H9 (cell line): ENCODE results near the gene PITRM1. TPM values are rescaled to one million over a fixed set of nuclear protein-coding genes. Genes with fewer than 3 reads are reported as not detected.

Source experiments
- DNase-seq: peaks from one replicate; pipeline ENCODE4 v3.0.0-alpha.2; 2017
- H2AFZ ChIP-seq: one replicate; pipeline ENCODE4 v1.6.1; 2013; ENCODE audit warnings: mild to moderate bottlenecking, low read length, control low read depth, moderate library complexity
- H2AK5ac ChIP-seq: 2 replicates; pipeline ENCODE4 v1.6.1; 2013; ENCODE audit warnings: low read length, control low read depth, mixed read lengths; ENCODE audit not compliant: insufficient read length
- H2BK120ac ChIP-seq: one replicate; pipeline ENCODE4 v1.6.1; 2013; ENCODE audit warnings: low read depth, mild to moderate bottlenecking, low read length, control low read depth, inconsistent platforms; ENCODE audit not compliant: poor library complexity, severe bottlenecking
- H2BK12ac ChIP-seq: 2 replicates; pipeline ENCODE4 v1.6.1; 2013; ENCODE audit warnings: low read length, control low read depth, mixed read lengths, low read depth; ENCODE audit not compliant: insufficient read length
- H2BK15ac ChIP-seq: 2 replicates; pipeline ENCODE4 v1.6.1; 2013; ENCODE audit warnings: low read depth, low read length, control low read depth
- H2BK20ac ChIP-seq: one replicate; pipeline ENCODE4 v1.6.1; 2013; ENCODE audit warnings: low read depth, mild to moderate bottlenecking, low read length, control low read depth, inconsistent platforms; ENCODE audit not compliant: poor library complexity, severe bottlenecking
- H2BK5ac ChIP-seq: 2 replicates; pipeline ENCODE4 v1.6.1; 2013; ENCODE audit warnings: low read length, control low read depth, mixed read lengths; ENCODE audit not compliant: insufficient read length
- H3K14ac ChIP-seq: 2 replicates; pipeline ENCODE4 v1.6.1; 2013; ENCODE audit warnings: low read length, control low read depth; ENCODE audit not compliant: insufficient read depth
- H3K18ac ChIP-seq: 2 replicates; pipeline ENCODE4 v1.6.1; 2013; ENCODE audit warnings: low read depth, mild to moderate bottlenecking, mixed read lengths, low read length, control low read depth; ENCODE audit not compliant: insufficient read length
- H3K23ac ChIP-seq: 2 replicates; pipeline ENCODE4 v1.6.1; 2013; ENCODE audit warnings: low read length, control low read depth, mixed read lengths, low read depth; ENCODE audit not compliant: insufficient read length
- H3K23me2 ChIP-seq: 2 replicates; pipeline ENCODE4 v1.6.1; 2013; ENCODE audit warnings: low read depth, mild to moderate bottlenecking, mixed read lengths, low read length, control low read depth; ENCODE audit not compliant: insufficient read length, poor library complexity, severe bottlenecking
- H3K27ac ChIP-seq: 2 replicates; pipeline ENCODE4 v1.5.1; 2013; ENCODE audit warnings: low read length, control low read depth, mixed read lengths, low read depth; ENCODE audit not compliant: insufficient read length
- H3K27me3 ChIP-seq: 2 replicates; pipeline ENCODE4 v1.6.1; 2013; ENCODE audit warnings: low read length, control low read depth, inconsistent platforms; ENCODE audit not compliant: insufficient read depth
- H3K4ac ChIP-seq: 2 replicates; pipeline ENCODE4 v1.6.1; 2013; ENCODE audit warnings: low read depth, mild to moderate bottlenecking, control low read depth, inconsistent platforms, low read length, moderate library complexity
- H3K4me1 ChIP-seq: 2 replicates; pipeline ENCODE4 v1.6.1; 2013; ENCODE audit warnings: low read length, control low read depth, inconsistent platforms; ENCODE audit not compliant: insufficient read depth
- H3K4me2 ChIP-seq: 2 replicates; pipeline ENCODE4 v1.6.1; 2013; ENCODE audit warnings: low read length, control low read depth, mixed read lengths; ENCODE audit not compliant: insufficient read length, insufficient read depth
- H3K56ac ChIP-seq: 2 replicates; pipeline ENCODE4 v1.6.1; 2013; ENCODE audit warnings: low read depth, mild to moderate bottlenecking, mixed read lengths, low read length, control low read depth; ENCODE audit not compliant: insufficient read length
- H3K79me1 ChIP-seq: 2 replicates; pipeline ENCODE4 v1.6.1; 2013; ENCODE audit warnings: low read depth, mild to moderate bottlenecking, moderate library complexity, low read length, control low read depth, inconsistent platforms; ENCODE audit not compliant: insufficient read depth, poor library complexity, severe bottlenecking
- H3K79me2 ChIP-seq: 2 replicates; pipeline ENCODE4 v1.6.1; 2013; ENCODE audit warnings: low read length, control low read depth, inconsistent platforms; ENCODE audit not compliant: insufficient read depth
- H3K9ac ChIP-seq: 2 replicates; pipeline ENCODE4 v1.6.1; 2013; ENCODE audit warnings: low read length, control low read depth, mixed read lengths; ENCODE audit not compliant: insufficient read length; ENCODE audit errors: extremely low read depth
- H3K9me3 ChIP-seq: one replicate; pipeline ENCODE4 v1.6.1; 2013; ENCODE audit warnings: low read depth, low read length, inconsistent platforms; ENCODE audit not compliant: control insufficient read depth
- H3T11ph ChIP-seq: one replicate; pipeline ENCODE4 v1.6.1; 2013; ENCODE audit warnings: mild to moderate bottlenecking, low read length, control low read depth, inconsistent platforms
- H4K20me1 ChIP-seq: one replicate; pipeline ENCODE4 v1.6.1; 2013; ENCODE audit not compliant: control insufficient read depth, insufficient read length, insufficient read depth
- H4K5ac ChIP-seq: 2 replicates; pipeline ENCODE4 v1.6.1; 2013; ENCODE audit warnings: low read depth, mild to moderate bottlenecking, mixed read lengths, low read length, control low read depth; ENCODE audit not compliant: insufficient read length
- H4K8ac ChIP-seq: replicated peaks from 2 replicates; pipeline ENCODE4 v1.6.1; 2013; ENCODE audit warnings: low read length, control low read depth, mixed read lengths, low read depth; ENCODE audit not compliant: insufficient read length
- H4K91ac ChIP-seq: 2 replicates; pipeline ENCODE4 v1.6.1; 2013; ENCODE audit warnings: low read depth, mild to moderate bottlenecking, moderate library complexity, mixed read lengths, low read length, control low read depth; ENCODE audit not compliant: insufficient read length
- H3K27ac Mint-ChIP-seq, 3 experiments: 2 replicates in 2 of 3; 3 replicates in 1 of 3; pipeline ENCODE4 v1.8.0; 2020 to 2021; ENCODE audit warnings: mixed read lengths in 3 of 3, mild to moderate bottlenecking in 1 of 3, moderate library complexity in 1 of 3
- H3K27me3 Mint-ChIP-seq: 2 replicates; pipeline ENCODE4 v1.8.0; 2021; ENCODE audit warnings: low read depth, mild to moderate bottlenecking, moderate library complexity, mixed read lengths
- H3K36me3 Mint-ChIP-seq, 3 experiments: 2 replicates in 2 of 3; 3 replicates in 1 of 3; pipeline ENCODE4 v1.8.0; 2020 to 2021; ENCODE audit warnings: low read depth in 3 of 3, mixed read lengths in 3 of 3; ENCODE audit not compliant: insufficient read depth in 1 of 3
- H3K4me1 Mint-ChIP-seq, 2 experiments: 2 replicates each; pipeline ENCODE4 v1.8.0; 2020; ENCODE audit warnings: mixed read lengths in 2 of 2
- H3K4me3 Mint-ChIP-seq, 2 experiments: 2 replicates in 1 of 2; 3 replicates in 1 of 2; pipeline ENCODE4 v1.8.0; 2020 to 2021; ENCODE audit warnings: mild to moderate bottlenecking in 2 of 2, mixed read lengths in 2 of 2, moderate library complexity in 1 of 2
- H3K9me3 Mint-ChIP-seq, 2 experiments: 2 replicates in 1 of 2; 3 replicates in 1 of 2; pipeline ENCODE4 v1.8.0; 2020; ENCODE audit warnings: mild to moderate bottlenecking in 2 of 2, mixed read lengths in 2 of 2, moderate library complexity in 1 of 2
- CTCF ChIP-seq: fragments of 200-600 bp; sonication (generic); conservative IDR thresholded peaks from 3 replicates; pipeline ENCODE4 v1.8.0; 2021; ENCODE audit warnings: antibody characterized with exemption, mild to moderate bottlenecking
- WGBS: extraction: QIAGEN DNeasy Blood & Tissue Kit; methylation state at CpG from one replicate; pipeline ENCODE4 v1.1.7; 2013; ENCODE audit warnings: missing lambda C conversion rate, low lambda C conversion rate, mixed read lengths; ENCODE audit not compliant: insufficient read length; ENCODE audit errors: extremely low coverage; 5-methylcytosine and 5-hydroxymethylcytosine counted together
- total RNA-seq: library from RNA; stranded (reverse); gene quantifications from 2 replicates; pipeline ENCODE4 v1.2.1, GENCODE V29; 2021

PITRM1 gene
- total RNA-seq, 1 experiment from 2014 or later = 27.8 TPM

DNA sequence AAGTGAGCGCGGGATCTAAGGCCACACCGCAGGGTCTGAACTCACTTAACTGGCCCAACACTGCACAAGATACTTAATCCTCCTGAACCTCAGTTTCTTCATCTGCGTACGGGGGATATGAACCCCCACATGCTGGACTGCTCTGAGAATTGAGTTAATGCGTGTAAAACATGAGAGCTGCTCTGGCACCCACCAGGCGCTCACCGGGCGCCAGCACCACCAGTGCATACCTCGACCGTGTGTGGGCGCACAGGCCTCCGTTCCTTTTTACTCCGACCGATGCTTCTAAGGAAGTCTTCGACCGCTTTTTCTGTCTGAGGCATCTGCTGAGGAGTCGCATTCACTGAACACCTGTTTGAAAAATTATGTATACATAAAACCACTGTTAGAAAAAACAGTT, 27.2 kb downstream of the PITRM1 start:
- no peak overlapping the region for H3K14ac ChIP-seq
- Mint-ChIP-seq H3K4me1 (no peaks in the 10 kb centered on the region), H3K27me3 (no peaks in the 10 kb centered on the region), H3K27ac (no peak overlapping the region), H3K36me3 (peaks cover 6 to 73% (median 72%) of the 10 kb centered on the region in 3 experiments; a peak in 6 of 7 replicates), H3K9me3 (no peaks in the 10 kb centered on the region), H3K4me3 (no peak overlapping the region)
- H2BK120ac ChIP-seq = no peak overlapping the region
- DNase-seq = no peak
- H2BK15ac ChIP-seq = no peak overlapping the region
- H3K4me1 ChIP-seq = no peaks in the 10 kb centered on the region
- no peak for TF ChIP-seq CTCF
- WGBS = no CpG with 5 or more reads among the region's 18 CpGs
- H2BK5ac ChIP-seq = no peak overlapping the region
- H3K79me2 ChIP-seq = no peaks in the 10 kb centered on the region
- H4K91ac ChIP-seq = no peak overlapping the region
- no peak overlapping the region for H3K23ac ChIP-seq
- H4K20me1 ChIP-seq = no peaks in the 10 kb centered on the region
- H3K4ac ChIP-seq = no peak overlapping the region
- no peak overlapping the region for H4K5ac ChIP-seq
- H3K9ac ChIP-seq = no peak overlapping the region
- H3K18ac ChIP-seq = no peak overlapping the region
- H2AK5ac ChIP-seq = no peak overlapping the region
- no peak overlapping the region for H2BK20ac ChIP-seq
- no peaks in the 10 kb centered on the region for H3K9me3 ChIP-seq
- H3K79me1 ChIP-seq = no peaks in the 10 kb centered on the region
- H3K27me3 ChIP-seq = no peaks in the 10 kb centered on the region
- H4K8ac ChIP-seq = no peak overlapping the region
- H3K56ac ChIP-seq = no peak overlapping the region
- no peak overlapping the region for H3K27ac ChIP-seq
- no peak overlapping the region for H3T11ph ChIP-seq
- H2BK12ac ChIP-seq = no peak overlapping the region
- no peak overlapping the region for H2AFZ ChIP-seq
- H3K4me2 ChIP-seq = no peak overlapping the region
- H3K23me2 ChIP-seq = no peaks in the 10 kb centered on the region
